HepG2 (cell line): Measurements from ENCODE around the gene TBC1D1.

Experiments
- ATF1 ChIP-seq: IDR thresholded peaks from 2 replicates; pipeline ENCODE4 v1.6.1; 2016; ENCODE audit warnings: mild to moderate bottlenecking, control low read depth
- BCL6 ChIP-seq: IDR thresholded peaks from 2 replicates; pipeline ENCODE4 v1.6.1; 2016; ENCODE audit warnings: missing genetic modification reagents, missing compliant biosample characterization
- CBX1 ChIP-seq: IDR thresholded peaks from one replicate; pipeline ENCODE4 v1.6.1; 2016; ENCODE audit warnings: antibody characterized with exemption, low read depth
- CHD4 ChIP-seq: fragments of 200-600 bp; sonication (generic); IDR thresholded peaks from 2 replicates; pipeline ENCODE4 v1.7.0; 2017; ENCODE audit warnings: mild to moderate bottlenecking, low read length, borderline replicate concordance
- CTCF ChIP-seq: sonication (generic); formaldehyde crosslinking; IDR thresholded peaks from 2 replicates; pipeline ENCODE4 v1.5.0; 2020; ENCODE audit warnings: mild to moderate bottlenecking, missing genetic modification reagents, moderate library complexity
- HMG20A ChIP-seq: IDR thresholded peaks from 2 replicates; pipeline ENCODE4 v1.6.1; 2016; ENCODE audit warnings: borderline replicate concordance
- HMGA1 ChIP-seq: sonication (generic); formaldehyde crosslinking; conservative IDR thresholded peaks from 2 replicates; pipeline ENCODE4 v1.4.0; 2020; ENCODE audit warnings: missing genetic modification reagents
- KAT7 ChIP-seq: IDR thresholded peaks from 2 replicates; pipeline ENCODE4 v1.6.1; 2018; ENCODE audit warnings: borderline replicate concordance, missing compliant biosample characterization
- ZNF24 ChIP-seq: fragments of 450-650 bp; IDR thresholded peaks from 2 replicates; pipeline ENCODE4 v1.6.1; 2017; ENCODE audit warnings: antibody characterized with exemption, mild to moderate bottlenecking
- ZNF350 ChIP-seq: sonication (generic); formaldehyde crosslinking; IDR thresholded peaks from 2 replicates; pipeline ENCODE4 v1.4.0; 2020; ENCODE audit warnings: mild to moderate bottlenecking, low read depth, missing genetic modification reagents, borderline replicate concordance
- TF ChIP-seq, protein P1 (sequence below): sonication (generic); formaldehyde crosslinking; IDR thresholded peaks from 2 replicates; pipeline ENCODE4 v1.9.0; 2022; ENCODE audit warnings: missing genetic modification reagents, mild to moderate bottlenecking, borderline replicate concordance
- TF ChIP-seq, protein P2 (sequence below): sonication (generic); formaldehyde crosslinking; IDR thresholded peaks from 2 replicates; pipeline ENCODE4 v1.4.0; 2020; ENCODE audit warnings: missing genetic modification reagents
- TF ChIP-seq, protein P3 (sequence below): sonication (generic); formaldehyde crosslinking; IDR thresholded peaks from 2 replicates; pipeline ENCODE4 v1.4.0; 2020; ENCODE audit warnings: missing genetic modification reagents

DNA sequence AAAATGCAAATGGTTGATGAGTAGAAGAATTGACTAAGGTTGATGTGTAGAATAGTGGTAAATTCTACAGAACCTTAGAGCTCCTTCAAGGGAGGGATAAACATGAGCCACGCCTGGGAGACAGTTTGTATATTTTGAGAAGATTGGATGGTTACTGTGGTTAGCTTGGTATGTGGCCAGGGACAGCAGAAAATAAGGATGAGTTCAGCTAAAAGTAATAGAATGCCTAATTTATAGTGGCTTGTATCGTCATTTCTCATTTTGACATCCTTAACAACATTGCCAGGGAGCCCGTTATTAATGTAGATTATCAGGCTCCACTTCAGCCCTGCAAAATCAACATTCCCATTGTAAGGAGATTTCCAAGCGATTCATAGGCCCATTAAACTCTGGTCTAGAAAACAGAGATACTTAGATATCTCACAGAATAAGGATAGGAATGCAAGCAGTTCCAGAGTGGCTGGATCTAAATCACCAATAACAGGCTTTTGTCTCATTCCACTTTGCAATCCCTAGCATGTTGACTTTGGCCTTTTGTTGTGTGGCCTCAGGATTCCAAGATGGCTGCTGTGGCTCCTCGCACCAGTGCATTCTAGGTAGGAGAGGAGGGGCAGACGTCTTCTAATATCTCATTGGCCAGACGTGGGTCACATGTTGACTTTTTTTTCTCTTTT, 62.9 kb downstream of the TBC1D1 start:
- no peak for TF ChIP-seq CTCF (CRISPR knock-in tag)
- TF ChIP-seq, protein P1, sequence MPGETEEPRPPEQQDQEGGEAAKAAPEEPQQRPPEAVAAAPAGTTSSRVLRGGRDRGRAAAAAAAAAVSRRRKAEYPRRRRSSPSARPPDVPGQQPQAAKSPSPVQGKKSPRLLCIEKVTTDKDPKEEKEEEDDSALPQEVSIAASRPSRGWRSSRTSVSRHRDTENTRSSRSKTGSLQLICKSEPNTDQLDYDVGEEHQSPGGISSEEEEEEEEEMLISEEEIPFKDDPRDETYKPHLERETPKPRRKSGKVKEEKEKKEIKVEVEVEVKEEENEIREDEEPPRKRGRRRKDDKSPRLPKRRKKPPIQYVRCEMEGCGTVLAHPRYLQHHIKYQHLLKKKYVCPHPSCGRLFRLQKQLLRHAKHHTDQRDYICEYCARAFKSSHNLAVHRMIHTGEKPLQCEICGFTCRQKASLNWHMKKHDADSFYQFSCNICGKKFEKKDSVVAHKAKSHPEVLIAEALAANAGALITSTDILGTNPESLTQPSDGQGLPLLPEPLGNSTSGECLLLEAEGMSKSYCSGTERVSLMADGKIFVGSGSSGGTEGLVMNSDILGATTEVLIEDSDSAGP, result no peak
- TF ChIP-seq, protein P2, sequence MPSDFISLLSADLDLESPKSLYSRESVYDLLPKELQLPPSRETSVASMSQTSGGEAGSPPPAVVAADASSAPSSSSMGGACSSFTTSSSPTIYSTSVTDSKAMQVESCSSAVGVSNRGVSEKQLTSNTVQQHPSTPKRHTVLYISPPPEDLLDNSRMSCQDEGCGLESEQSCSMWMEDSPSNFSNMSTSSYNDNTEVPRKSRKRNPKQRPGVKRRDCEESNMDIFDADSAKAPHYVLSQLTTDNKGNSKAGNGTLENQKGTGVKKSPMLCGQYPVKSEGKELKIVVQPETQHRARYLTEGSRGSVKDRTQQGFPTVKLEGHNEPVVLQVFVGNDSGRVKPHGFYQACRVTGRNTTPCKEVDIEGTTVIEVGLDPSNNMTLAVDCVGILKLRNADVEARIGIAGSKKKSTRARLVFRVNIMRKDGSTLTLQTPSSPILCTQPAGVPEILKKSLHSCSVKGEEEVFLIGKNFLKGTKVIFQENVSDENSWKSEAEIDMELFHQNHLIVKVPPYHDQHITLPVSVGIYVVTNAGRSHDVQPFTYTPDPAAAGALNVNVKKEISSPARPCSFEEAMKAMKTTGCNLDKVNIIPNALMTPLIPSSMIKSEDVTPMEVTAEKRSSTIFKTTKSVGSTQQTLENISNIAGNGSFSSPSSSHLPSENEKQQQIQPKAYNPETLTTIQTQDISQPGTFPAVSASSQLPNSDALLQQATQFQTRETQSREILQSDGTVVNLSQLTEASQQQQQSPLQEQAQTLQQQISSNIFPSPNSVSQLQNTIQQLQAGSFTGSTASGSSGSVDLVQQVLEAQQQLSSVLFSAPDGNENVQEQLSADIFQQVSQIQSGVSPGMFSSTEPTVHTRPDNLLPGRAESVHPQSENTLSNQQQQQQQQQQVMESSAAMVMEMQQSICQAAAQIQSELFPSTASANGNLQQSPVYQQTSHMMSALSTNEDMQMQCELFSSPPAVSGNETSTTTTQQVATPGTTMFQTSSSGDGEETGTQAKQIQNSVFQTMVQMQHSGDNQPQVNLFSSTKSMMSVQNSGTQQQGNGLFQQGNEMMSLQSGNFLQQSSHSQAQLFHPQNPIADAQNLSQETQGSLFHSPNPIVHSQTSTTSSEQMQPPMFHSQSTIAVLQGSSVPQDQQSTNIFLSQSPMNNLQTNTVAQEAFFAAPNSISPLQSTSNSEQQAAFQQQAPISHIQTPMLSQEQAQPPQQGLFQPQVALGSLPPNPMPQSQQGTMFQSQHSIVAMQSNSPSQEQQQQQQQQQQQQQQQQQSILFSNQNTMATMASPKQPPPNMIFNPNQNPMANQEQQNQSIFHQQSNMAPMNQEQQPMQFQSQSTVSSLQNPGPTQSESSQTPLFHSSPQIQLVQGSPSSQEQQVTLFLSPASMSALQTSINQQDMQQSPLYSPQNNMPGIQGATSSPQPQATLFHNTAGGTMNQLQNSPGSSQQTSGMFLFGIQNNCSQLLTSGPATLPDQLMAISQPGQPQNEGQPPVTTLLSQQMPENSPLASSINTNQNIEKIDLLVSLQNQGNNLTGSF (CRISPR knock-in tag), result no peak
- TF ChIP-seq BCL6, result no peak
- TF ChIP-seq, protein P3, sequence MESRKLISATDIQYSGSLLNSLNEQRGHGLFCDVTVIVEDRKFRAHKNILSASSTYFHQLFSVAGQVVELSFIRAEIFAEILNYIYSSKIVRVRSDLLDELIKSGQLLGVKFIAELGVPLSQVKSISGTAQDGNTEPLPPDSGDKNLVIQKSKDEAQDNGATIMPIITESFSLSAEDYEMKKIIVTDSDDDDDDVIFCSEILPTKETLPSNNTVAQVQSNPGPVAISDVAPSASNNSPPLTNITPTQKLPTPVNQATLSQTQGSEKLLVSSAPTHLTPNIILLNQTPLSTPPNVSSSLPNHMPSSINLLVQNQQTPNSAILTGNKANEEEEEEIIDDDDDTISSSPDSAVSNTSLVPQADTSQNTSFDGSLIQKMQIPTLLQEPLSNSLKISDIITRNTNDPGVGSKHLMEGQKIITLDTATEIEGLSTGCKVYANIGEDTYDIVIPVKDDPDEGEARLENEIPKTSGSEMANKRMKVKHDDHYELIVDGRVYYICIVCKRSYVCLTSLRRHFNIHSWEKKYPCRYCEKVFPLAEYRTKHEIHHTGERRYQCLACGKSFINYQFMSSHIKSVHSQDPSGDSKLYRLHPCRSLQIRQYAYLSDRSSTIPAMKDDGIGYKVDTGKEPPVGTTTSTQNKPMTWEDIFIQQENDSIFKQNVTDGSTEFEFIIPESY, result no peak
- TF ChIP-seq ZNF24, result no peak
- TF ChIP-seq HMGA1, result no peak
- TF ChIP-seq HMG20A (CRISPR knock-in tag), result no peak
- no peak for TF ChIP-seq ZNF350
- no peak for TF ChIP-seq CBX1
- TF ChIP-seq CHD4, result no peak
- no peak for TF ChIP-seq ATF1 (CRISPR knock-in tag)
- TF ChIP-seq KAT7 (CRISPR knock-in tag), result no peak
